ENCODE data around the gene ACTN1.
A peak's percentile ranks its signal among the peaks of the same experiment; 100 is the strongest.

The ACTN1 gene

DNA sequence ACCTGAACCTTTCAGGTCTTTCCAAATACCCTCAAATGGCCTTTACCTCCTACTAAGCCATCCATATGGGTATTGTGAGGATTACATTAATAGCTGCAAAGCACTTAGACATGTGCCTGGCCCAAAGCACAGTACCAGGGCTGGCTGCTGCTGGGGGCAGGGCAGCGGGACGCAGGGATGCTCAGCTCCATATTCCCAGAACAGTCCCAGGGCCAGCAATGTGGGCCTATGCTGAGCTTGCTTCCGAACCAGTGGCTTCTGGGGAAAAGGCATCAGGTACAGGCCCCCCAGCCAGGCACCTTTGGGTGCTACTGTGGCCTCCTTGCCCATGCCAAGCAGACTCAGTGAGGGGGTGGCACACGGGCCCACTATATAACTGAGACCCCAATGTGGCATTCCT lies 10.4 kb downstream of the ACTN1 start:
- DNase-seq, result no peak

DNA sequence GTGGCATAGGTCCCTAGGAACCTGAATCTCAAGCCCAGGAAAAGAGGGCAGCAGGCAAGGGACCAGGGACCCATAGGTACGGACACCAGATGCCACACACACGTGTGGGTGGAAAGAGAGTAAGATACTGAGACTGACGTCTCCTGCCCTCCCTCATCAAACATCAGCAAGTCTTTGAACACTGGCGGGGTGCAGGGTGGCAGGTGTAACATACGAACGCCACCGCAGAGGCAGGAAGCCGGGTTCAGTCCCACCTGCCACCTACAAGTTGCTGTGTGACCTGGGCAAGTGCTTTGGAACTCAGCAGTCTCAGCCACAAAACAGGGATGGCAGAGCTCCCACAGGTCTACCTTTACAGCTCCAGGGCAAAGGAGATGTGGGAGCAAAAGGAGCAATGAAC lies 11.1 kb downstream of the ACTN1 start:
- DNase-seq, result no peak

DNA sequence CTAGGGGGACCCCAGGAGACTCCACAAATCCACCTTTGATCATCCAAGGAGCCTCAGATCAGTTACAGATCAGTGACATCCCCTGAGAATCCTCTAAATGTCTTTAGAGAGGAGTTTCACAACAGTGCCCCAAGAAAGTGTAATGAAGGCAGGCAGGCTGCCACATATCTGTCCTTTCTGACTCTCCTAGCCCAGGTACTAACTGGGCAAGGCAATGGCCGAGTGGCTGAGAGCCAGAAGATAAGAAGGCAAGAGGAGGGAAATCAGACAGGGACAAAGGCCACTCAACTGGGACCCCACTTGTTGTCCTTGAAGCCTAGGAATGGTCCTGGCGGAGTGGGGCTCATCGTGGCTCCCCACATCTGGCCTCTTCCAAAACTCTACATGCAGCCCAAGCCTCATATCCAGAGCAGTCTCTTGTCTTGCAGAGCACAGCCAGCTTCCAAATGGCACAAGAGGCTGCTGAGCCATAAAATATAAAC lies 11.6 kb downstream of the ACTN1 start:
- DNase-seq, result no peak

DNA sequence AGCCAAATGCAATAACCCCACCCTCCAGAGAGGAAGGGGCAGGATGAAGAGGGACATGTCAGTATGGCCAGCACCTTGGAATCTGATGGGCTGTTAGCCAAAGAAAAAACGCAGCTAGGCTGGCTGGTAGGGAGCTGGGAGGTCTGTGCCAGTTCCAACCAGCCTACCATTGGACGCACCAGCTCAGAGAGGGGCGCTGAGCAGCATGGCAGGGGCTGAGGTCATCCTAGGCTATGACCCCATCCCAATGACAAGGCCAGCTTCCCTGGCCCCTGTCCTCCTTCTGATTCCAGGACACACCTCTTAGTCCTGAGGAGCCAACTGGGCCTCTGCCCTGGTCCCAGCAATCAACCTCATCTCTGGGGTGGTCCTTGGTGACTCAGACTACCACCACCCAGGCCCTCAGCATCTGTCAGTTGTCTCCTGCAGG lies 12.2 kb downstream of the ACTN1 start:
- no peak for DNase-seq

DNA sequence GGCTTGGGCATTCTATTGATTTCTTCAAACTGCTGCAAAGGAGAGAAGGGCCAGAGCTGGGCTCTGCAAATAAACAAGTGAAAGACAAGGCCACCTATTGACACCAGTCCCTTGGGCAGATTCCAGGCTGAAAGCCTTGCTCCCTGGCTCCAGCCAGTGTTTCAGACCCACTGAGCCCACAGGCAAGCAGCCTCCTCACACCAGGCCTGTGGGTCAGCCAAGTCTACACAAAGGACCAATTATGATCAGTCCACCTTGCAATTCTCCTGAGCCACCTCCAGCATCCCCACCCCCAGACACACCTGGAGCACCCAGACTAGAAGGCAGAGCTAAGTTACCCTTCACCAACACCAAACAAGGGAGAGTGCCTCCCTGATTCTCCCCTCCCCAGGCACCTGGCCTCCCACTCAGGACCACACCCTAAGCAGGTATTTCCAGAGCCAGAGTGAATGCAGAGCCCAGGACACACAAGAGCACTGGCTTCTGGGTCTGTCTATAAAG lies 13.8 kb downstream of the ACTN1 start:
- DNase-seq, result no peak

DNA sequence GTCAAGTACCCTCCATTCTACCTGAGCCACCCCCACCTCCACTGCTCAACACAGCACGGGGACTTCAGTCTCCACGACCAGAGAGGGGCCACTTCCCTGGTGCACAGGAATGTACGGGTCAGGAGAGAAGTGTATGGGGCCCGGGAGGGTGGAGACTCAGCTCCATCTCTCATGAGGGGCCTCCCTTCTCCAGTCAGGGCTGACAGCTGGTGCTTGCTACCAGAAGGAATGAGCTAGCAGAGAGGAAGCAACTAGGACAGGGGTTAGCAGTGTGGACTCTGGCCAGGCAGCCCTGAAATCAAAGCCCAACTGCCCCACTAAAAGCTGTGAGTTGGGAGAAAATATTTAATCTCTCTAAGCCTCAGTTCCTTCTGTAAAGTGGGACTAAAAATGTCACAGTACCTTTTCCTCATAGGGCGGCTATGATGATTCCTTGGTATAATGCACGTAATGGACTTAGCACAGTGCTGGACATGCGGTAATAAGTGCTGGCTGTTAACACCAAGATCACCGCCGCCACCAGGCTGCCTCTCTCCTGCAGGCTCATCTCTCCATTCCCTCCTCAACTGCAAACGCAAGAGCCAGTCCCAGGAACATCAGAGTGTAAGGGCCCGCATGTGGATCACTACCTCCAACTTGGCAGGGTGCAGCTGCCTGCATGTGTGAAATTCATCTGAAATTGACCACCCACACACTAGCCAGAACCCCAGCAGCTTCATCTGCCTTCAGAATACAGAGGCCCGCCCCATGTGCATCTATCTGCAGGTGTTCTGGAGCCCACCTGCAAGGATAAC lies 14.6 kb downstream of the ACTN1 start:
- DNase-seq, result no peak

DNA sequence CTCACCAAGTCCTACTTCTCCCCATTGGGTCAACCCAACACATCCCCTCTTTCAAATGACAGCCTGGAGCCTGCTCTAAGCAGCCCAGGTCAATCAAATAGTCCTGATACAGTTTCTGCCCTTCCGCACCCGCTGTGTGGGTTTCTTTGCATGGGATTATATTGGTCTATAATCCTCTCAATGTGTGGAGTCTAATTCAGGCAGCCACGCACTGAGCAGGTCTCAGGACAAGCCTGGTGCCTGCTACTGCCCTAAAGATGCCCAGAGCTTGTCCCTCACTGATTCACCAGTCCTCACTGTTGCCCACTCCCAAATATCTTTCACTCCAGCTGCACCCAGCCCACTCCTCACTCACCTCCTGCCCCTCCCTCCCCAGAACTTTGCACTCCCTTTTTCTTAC lies 16.4 kb downstream of the ACTN1 start:
- no peak for DNase-seq

DNA sequence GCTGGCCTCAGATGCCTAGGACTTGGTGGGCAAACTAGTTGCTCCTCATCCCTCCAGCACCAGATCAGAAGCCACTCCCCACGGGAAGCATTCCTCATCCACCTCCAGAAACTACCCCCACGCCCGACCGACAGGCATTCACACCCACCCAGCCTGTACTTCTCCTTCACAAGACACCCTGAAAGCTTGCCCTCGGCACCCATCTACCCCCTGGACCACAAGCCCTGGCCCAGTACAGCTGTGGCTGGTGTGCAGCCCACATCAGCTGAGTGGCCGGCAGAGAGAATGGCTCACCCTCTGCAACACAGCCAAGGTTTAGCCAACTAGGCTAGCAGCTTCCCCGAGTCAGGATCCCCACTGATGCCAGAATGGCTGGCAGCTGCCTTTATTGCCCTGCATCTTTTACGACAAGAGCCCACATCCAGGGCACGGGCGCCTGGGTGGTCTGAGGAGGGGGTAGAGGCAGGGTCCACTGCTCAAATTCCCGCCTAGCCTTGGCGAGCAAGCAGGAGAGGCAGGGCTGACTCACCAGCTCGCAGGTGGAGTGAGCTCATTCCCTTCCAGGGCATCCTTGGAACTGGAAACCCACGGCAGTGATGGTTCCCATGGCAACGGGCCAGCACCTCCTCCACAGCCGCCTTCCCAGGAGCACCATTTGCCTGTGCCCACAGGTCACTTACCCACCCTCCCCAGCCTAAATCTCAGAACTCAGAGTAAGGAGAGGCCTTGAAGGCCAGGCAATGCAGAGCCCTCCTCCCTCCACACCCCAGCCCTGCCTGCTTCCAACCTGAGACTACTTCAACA lies 17.1 kb downstream of the ACTN1 start:
- peak; percentile 42 for DNase-seq

DNA sequence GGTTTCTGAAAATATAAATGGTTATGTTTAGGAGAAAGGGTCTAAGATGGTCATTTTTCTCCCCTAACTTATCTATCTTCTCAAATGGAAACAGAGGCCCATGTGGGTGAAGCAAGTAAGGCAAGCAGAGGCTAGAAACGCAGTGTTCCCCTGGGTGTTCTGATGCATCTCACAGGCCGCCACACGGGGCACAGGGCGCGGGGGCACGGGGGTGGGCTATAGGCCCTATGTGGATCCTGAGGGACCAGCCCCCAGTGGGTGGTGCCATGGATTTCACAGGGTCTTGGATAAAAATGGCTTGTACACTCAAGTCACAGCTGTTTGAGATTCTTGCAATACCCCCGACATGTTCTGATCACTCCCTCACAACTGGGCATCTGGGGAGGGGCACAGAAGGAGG lies 17.7 kb downstream of the ACTN1 start:
- no peak for DNase-seq

DNA sequence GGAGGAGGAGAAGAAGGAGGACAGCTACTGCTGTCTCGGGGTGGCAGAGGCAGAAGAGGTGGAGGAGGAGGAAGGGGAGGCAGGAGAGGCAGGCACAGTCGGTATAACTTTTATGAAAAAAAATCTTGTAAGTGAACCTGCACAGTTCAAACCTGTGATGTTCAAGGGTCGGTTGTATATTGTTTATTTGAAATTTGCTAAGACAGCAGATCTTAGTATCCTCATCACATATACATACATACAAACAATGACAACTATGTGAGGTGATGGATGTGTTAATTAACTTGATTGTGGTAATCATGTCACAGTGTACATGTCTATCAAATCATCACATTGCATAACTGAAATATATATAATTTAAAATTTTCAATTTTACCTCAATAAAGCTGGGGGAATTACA lies 19.0 kb downstream of the ACTN1 start:
- no peak for DNase-seq

DNA sequence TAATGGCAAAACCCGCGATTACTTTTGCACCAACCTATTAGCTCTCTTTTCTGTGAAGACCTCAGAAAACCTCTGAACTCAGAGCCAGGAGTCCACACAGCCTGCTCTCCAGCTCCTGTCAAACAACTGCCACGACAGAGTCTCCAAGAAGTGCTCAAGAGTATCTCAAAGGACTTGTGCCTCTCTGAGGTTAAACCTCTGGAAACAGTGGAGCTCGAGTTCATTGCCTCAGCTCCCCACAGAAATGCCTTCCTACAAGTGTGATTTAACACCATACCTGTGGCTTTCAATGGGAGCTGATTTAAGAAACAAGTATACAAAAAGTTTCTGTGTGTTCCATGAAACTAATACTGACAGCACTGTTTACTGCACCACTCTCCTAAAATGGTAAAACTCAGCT lies 20.1 kb downstream of the ACTN1 start:
- DNase-seq, result no peak

DNA sequence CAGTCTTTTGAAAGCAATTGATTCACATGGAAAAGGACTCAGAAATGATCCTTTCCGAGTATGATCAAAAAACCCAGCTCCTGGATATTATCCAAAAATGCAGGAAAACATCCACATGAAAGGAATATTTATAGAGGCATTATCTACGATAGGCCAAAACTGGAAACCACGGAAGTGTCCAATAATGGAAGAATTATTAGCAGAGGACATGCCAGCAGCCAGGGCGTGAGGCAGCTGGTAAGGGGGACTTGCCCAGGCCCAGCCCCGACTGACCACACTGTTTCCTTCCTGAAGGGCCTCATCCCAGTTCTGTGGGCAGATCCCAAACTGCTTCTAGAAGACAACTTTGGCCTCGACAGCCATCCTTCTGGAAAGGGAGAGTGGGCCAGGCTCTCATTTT lies 20.5 kb downstream of the ACTN1 start:
- DNase-seq, result peak; percentile 35

DNA sequence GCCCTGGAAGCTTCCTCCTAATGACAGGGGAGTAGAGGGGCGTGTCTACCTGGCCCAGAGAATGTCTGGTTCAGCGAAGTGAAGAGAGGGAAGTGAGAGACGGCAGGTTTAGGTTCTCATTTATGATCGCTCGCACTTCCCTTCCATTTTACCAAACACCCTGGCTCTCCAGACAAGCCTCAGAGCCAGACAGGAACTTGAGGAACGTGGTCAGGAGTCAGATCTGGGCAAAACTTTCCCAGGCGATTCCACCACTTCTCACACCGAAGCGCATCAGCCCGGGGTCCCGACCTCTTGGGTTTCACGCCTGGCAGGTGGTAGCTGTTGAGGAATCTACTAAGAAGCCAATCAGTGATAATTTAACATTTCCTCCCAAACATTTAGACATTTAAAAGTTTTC lies 21.3 kb downstream of the ACTN1 start:
- DNase-seq, result no peak

DNA sequence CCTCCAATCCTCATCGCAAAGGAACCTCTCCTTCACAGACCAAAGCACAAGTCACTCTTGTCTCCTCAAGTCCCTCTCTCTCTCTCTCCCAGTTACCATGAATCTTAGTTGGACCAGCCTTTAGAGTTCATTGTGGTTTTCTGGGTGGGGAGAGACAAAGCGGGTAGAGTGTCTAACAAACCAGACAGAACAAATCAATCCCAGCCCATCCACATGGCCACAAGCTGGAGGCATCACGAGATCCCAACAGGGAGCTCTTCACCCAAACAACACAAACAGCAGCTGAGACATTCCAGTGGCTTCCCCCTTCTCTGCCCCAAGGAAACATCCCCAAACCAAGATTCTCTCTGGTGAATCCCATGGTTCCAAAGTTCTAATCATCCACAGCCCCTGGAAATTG lies 22.4 kb downstream of the ACTN1 start:
- DNase-seq, result no peak

DNA sequence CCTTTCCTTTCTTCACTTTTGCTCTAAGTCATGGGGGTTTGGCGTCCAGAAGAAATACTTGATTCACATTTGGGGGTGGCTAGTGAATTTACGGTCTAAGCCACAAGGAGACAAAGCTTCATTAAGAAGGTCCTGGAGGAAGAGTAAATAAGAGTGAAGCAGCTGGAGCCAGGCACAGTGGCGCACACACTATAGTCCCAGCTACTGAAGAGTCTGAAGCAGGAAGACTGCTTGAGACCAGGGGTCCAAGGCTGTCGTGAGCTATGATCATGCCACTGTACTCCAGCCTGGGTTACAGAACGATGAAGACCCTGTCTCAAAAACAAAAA lies 23.3 kb downstream of the ACTN1 start:
- DNase-seq, result no peak

DNA sequence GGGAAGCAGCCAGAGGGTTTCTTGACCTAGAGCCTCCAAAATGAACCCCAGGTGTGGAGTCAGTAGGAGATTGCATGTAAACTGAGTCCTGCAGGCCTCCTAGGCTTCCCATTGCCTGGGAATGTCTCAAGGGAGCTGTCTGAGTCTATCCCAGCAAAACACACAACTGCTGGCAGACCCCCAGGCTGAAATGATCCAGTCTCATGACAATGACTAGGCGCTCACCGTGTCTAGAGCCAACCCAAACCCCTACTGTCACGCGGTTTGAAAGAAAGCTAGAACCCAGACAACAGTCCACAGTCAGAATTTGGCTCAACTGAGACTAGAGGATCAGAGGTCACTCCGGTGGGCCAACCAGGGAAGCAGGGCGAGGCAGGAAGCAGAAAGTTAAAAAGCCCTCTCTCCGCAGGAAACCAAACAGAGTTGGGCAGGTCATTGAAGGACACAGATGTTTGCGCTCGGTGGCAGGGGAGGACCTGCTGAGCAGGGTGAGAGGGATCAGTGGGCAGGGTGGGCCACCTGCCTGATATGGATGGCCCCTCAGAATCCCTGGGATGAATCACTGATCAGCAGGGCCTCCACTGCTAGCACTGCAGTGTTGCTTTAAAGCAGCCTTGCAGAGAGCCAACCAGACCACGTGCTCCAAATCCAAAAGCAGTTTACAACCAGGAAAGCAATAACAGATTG lies 23.8 kb downstream of the ACTN1 start:
- DNase-seq, result no peak

DNA sequence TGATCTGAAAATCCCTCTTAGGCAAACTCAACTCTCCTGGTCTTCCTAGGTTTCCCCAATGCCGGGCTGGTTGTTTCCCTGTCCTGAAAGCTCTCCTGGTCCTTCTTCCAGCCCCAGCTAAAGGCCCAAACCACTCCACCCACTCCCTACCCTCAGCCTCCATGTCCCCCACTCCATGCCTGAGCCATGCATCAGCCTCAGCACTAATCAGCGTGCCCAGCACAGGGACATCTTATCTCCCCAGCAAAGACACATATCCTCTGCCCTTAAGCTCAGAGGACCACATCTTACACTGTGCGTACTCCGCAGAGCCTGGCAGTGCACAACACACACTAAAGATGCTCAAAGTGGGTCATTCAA lies 25.9 kb downstream of the ACTN1 start:
- DNase-seq, result no peak

DNA sequence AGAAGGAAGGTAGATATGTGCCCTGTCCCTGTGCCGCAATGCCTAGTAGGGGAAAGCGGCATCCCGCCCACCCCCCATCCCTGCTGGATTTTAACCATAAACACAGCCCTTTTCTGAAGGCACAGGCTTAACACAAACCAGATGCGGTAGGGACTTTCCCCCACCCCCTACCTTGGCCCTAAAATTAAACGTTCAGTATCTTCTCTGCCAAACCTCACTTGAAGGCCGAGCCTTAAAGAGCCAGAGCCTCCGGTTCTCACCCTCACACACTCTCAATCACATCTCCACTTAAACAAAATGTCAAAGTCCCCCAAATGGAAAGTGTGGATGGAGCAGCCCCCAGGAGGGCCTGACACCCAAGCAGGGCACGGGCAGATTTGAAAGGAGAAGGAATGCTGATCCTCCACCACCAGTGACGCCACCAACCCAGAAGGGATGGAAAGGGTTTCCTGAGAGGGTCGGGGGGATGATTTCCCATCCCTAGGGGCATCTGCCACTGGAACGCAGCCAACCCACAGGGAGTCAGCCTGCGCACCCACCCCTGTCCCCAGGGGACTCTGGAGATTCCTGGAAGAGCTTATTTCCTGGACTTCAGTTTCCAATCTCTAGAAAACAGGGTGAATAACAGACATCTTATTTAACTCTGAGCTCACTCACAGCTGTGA lies 26.4 kb downstream of the ACTN1 start:
- DNase-seq, result peak; percentile 65

DNA sequence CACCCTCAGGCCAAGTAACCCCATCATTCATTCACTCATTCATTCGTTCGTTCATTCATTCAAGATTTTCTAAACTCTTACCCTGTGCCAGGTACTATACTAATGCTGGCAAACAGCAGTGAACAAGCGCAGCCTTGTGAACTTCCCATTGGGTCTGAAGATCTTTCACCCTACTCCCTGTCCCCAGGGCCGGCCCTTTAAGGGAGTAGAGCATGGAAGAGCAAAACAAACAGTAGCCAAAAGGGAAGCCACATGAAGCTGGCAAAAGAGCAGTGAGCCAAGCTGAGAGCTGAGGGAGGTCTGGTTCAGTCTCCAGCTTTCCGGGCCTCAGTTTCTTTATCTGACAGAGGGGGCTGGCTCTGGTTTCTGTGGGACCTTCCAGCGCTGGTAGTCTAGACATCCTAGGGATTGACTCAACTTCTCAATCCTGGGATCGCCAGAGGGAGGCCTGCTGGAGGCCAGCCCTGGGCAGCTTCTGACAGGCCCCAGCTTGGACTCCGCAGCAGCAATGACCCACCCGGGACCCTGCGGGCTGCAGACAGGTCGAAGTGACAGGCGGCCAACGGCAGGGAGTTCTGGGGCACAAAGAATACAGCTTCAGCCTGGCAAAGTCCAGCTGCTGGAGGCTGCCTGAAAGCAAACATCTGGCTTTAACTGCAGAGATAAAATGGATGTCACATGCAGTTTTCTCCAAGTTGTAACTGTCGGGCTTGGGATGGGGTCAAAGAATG lies 27.1 kb downstream of the ACTN1 start:
- DNase-seq, result no peak

DNA sequence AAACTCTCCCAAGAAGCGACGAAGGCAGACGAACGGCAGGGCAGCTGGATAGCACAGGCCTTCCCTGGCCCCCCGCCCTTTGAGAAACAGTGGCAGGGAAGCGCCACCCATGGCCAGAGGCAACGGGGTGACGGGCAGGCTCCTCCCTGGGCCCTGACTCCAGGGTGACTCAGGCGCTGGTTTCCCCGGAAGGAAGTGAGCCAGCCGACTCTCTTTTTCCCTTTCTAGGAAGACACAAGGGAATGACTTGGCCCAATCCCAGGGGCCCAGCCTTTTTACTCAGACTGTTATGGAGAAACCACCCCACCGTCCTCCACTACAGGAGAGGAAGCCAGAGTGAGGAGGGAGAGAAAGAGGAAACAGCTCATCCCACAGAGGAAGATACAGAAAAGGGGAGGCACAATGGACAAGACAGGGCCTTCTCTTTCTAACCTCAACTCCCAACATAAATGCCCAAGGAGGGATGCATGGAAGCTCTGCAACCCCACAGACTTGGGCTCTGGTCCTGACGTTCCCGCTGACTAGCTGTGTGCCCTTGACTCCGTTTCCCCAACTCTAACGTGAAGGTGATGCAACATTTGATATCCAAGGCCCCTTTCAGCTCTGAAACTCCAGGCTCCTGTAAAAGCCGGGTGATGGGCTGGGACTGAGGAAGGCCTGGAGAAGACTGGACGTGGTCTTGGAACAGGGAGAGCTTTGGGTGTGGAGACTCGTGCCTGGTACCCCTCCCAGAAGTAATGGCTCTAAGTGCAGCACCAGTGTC lies 27.9 kb downstream of the ACTN1 start:
- peak; percentile 99 for DNase-seq

DNA sequence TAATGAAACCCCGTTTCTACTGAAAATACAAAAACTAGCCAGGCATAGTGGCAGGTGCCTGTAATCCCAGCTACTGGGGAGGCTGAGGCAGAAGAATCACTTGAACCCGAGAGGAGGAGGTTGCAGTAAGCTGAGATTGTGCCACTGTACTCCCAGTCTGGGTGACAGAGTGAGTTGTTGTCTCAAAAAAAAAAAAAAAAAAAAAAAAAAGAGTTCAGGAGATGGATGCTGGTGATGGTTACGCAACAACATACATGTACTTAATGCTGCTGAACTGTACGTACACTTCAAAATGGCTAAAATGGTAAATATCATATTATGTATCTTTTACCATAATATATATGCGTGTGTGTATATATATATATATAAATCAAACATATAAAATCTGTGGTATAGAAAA lies 29.0 kb downstream of the ACTN1 start:
- peak; percentile 69 for DNase-seq

DNA sequence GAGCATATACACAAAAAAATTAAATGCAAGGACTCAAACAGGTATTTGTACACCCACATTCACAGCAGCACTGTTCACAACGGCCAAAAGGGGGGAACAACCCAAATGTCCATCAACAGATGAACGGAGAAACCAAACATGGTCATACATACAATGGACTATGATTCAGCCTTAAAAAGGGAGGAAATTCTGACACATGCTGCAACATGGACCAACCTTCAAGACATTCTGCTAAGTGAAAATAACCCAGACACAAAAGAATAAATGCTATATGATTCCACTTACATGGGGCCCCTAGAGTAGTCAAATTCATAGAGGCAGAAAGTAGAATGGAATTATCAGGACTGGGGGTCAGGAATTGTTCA lies 29.5 kb downstream of the ACTN1 start:
- no peak for DNase-seq

Measured in HCEC 1CT (cell line).